ENCODE data around the gene COPE. TPM values are rescaled to one million over a fixed set of nuclear protein-coding genes. Genes with fewer than 3 reads are reported as not detected.
A peak's percentile ranks its signal among the peaks of the same experiment; 100 is the strongest.

The COPE gene
- total and polyA plus RNA-seq, 9 donors = 76.8 to 115 (median 95.5) TPM

DNA sequence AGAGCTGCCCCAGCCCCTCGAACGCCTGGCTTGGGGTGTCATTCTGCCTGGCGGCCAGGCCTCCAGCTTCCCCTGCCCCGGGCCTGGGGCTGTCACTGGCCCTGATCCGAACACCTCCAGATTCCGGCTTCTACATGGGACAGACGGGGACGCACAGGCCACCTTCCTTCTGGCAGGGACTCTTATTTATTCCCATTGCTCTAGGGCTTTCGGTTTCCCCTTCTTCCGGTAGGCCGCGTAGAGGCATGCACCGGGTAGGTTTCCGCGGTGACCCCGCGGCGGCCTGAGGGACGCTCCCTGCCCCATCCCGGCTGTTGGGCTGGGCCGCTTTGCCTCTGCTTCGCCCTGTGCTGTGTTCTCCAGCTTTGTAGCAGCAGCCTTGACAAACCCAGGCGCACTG is 51.4 kb downstream of the COPE start:
- H3K9me3 ChIP-seq (replicated peaks; ENCODE audit: control insufficient read depth, low read depth, low read length) = no peaks in the 10 kb centered on the region
- H3K27me3 ChIP-seq (ENCODE audit: control insufficient read depth, insufficient read depth, low read length) = peaks cover 25% of the 10 kb centered on the region
- H3K4me1 ChIP-seq (ENCODE audit: control insufficient read depth, insufficient read depth, low read length) = peaks cover 20% of the 10 kb centered on the region
- H3K36me3 ChIP-seq (ENCODE audit: control insufficient read depth, insufficient read depth, low read length) = peaks cover 56% of the 10 kb centered on the region
- WGBS (ENCODE audit: insufficient coverage) = 93% methylated on average over 23 of the region's 23 CpGs
- H3K27ac ChIP-seq (ENCODE audit: low read length) = no peak overlapping the region
- no peak for DNase-seq
- no peak overlapping the region for H3K4me3 ChIP-seq (ENCODE audit: low read length)

GRCh38 chr19:18867199-18867598 is 52.0 kb downstream of the COPE start:
- Histone ChIP-seq H3K4me1 (ENCODE audit: control insufficient read depth, insufficient read depth, low read length) (peaks cover 20% of the 10 kb centered on the region), H3K27me3 (ENCODE audit: control insufficient read depth, insufficient read depth, low read length) (peaks cover 25% of the 10 kb centered on the region), H3K4me3 (ENCODE audit: low read length) (no peak overlapping the region), H3K36me3 (ENCODE audit: control insufficient read depth, insufficient read depth, low read length) (peaks cover 62% of the 10 kb centered on the region), H3K27ac (ENCODE audit: low read length) (no peak overlapping the region), H3K9me3 (replicated peaks; ENCODE audit: control insufficient read depth, low read depth, low read length) (no peaks in the 10 kb centered on the region)
- no peak for DNase-seq
- 86% methylated on average over 17 of the region's 23 CpGs for WGBS (ENCODE audit: insufficient coverage)

DNA sequence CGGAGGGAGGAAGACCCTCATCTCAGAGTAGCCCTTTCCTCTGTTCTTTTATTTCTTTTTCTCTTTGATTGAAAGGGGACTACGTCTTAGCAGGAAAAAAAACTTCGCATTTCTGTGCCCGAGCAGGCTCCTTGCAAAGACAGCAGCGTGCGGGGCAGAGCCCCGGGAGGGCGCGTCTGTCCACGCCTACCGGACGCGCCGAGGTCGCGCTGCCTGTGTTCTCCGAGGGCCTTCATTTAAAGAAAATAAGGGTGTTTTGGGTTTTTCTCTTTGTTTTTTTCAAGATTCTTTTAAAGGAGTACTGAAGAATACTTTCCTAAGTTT is 52.4 kb downstream of the COPE start:
- peaks cover 23% of the 10 kb centered on the region for H3K27me3 ChIP-seq (ENCODE audit: control insufficient read depth, insufficient read depth, low read length)
- DNase-seq = no peak
- 69% methylated on average over 7 of the region's 17 CpGs for WGBS (ENCODE audit: insufficient coverage)
- H3K9me3 ChIP-seq (replicated peaks; ENCODE audit: control insufficient read depth, low read depth, low read length) = no peaks in the 10 kb centered on the region
- H3K4me1 ChIP-seq (ENCODE audit: control insufficient read depth, insufficient read depth, low read length) = peaks cover 20% of the 10 kb centered on the region
- H3K27ac ChIP-seq (ENCODE audit: low read length) = no peak overlapping the region
- H3K36me3 ChIP-seq (ENCODE audit: control insufficient read depth, insufficient read depth, low read length) = peaks cover 62% of the 10 kb centered on the region
- no peak overlapping the region for H3K4me3 ChIP-seq (ENCODE audit: low read length)

DNA sequence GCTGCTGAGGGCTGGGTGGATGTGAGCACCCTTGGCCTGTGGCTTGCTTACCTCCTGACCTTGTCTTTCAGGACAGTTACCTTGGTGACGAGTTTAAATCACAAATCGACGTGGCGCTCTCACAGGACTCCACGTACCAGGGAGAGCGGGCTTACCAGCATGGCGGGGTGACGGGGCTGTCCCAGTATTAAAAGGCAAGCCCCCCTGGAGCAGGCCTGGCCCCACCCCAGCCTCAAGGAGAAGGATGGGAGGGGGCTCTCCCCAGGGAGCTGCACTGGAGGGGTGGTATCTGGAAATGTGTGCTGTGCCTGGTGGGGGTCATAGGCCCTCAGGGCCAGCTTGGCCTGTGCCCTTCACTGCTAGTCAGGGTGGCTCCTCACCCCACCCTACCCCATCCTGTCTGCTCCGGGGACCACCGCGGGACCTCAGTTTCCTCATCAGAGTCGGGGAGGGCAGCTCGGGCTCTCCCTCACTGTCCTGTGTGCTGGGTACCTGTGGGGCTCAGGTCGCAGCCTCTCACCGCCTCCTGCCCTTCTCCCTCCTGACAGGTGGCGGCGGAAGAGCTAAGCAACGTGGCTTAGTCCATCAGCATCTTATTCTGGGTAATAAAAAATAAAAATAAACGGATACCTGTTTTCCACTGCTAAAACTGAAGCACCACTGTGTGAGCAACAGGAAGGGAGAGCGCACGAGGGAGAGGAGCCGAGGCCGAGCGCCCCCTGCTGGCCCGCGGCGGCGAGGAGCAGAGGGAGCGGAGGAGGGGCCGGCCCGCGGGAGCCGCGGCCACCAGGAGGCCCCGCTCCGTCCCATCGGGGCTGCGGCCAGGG is 53.0 kb downstream of the COPE start:
- DNase-seq = peak; percentile 70
- H3K4me3 ChIP-seq (ENCODE audit: low read length) = no peak overlapping the region
- no peaks in the 10 kb centered on the region for H3K9me3 ChIP-seq (replicated peaks; ENCODE audit: control insufficient read depth, low read depth, low read length)
- H3K4me1 ChIP-seq (ENCODE audit: control insufficient read depth, insufficient read depth, low read length) = peaks cover 20% of the 10 kb centered on the region
- peaks cover 18% of the 10 kb centered on the region for H3K27me3 ChIP-seq (ENCODE audit: control insufficient read depth, insufficient read depth, low read length)
- H3K27ac ChIP-seq (ENCODE audit: low read length) = no peak overlapping the region
- WGBS (ENCODE audit: insufficient coverage) = 29% methylated on average over 9 of the region's 38 CpGs
- H3K36me3 ChIP-seq (ENCODE audit: control insufficient read depth, insufficient read depth, low read length) = peaks cover 65% of the 10 kb centered on the region

GRCh38 chr19:18865106-18865972 is 53.8 kb downstream of the COPE start:
- H3K27me3 ChIP-seq (ENCODE audit: control insufficient read depth, insufficient read depth, low read length) = peaks cover 11% of the 10 kb centered on the region
- H3K4me1 ChIP-seq (ENCODE audit: control insufficient read depth, insufficient read depth, low read length) = peaks cover 18% of the 10 kb centered on the region
- H3K4me3 ChIP-seq (ENCODE audit: low read length) = no peak overlapping the region
- no peak for DNase-seq
- no peaks in the 10 kb centered on the region for H3K9me3 ChIP-seq (replicated peaks; ENCODE audit: control insufficient read depth, low read depth, low read length)
- H3K27ac ChIP-seq (ENCODE audit: low read length) = no peak overlapping the region
- peaks cover 74% of the 10 kb centered on the region for H3K36me3 ChIP-seq (ENCODE audit: control insufficient read depth, insufficient read depth, low read length)
- 87% methylated on average over 15 of the region's 27 CpGs for WGBS (ENCODE audit: insufficient coverage)

DNA sequence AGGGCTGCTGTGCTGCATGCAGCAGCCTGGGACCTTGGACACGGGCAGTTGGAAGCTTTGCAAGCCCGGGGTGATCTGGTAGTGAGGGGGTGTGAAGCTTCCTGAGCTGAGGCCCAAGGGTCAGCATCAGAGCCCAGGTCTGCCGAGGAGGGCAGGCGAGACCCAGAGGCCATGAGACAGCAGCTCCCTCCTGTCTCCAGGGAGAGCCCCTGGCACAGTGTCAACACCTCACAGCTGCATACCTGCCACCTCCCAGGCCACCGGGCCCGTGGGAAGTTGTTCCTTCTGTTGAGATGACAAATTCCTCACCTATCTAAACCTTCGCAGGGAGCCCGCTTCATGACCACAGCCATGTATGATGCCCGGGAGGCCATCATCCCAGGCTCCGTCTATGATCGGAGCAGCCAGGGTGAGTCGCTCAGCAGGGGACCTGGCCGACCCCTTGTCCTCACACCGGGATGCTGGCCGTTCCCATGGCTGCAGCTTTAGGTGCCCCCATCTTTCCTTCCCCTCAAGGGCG is 55.3 kb downstream of the COPE start:
- WGBS (ENCODE audit: insufficient coverage) = 68% methylated on average over 11 of the region's 16 CpGs
- H3K4me1 ChIP-seq (ENCODE audit: control insufficient read depth, insufficient read depth, low read length) = peaks cover 26% of the 10 kb centered on the region
- H3K36me3 ChIP-seq (ENCODE audit: control insufficient read depth, insufficient read depth, low read length) = peaks cover 87% of the 10 kb centered on the region
- H3K27me3 ChIP-seq (ENCODE audit: control insufficient read depth, insufficient read depth, low read length) = no peaks in the 10 kb centered on the region
- H3K27ac ChIP-seq (ENCODE audit: low read length) = no peak overlapping the region
- no peak overlapping the region for H3K4me3 ChIP-seq (ENCODE audit: low read length)
- no peak for DNase-seq
- H3K9me3 ChIP-seq (replicated peaks; ENCODE audit: control insufficient read depth, low read depth, low read length) = no peaks in the 10 kb centered on the region

DNA sequence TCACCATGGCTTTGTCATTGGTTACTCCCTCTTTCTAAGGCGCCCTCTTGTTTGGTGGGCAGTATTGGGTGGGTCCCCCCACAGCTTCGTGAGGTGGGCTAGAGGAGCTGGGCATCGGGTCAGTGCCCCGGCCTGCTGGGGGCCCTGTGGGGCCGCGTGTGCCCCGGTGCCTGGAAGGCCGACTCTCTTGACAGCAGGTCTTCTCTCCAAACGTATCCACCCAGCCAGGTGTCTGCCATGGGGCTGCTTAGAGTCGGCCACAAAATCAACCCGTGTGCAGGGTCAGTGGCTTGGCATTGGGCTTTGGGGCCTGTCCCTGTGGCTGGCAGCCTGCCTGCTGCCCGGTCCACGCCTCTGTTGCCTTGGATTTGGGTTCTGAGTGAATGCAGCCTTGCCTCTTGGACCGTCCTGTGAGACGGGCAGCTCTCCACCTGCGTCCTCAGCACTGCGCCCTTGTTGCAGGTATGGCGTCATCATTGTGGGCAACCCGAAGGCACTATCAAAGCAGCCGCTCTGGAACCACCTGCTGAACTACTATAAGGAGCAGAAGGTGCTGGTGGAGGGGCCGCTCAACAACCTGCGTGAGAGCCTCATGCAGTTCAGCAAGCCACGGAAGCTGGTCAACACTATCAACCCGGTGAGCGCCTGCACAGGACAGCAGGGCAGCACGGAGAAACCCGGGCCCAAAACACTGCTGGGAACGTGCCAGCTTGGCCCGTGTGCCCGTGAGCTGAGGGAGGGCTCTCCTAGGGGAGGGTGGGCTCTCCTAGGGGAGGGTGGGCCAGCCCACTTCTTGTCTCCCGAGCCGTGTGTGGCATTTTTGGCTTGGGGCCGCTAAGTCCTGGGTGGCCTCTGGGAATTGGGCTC is 56.0 kb downstream of the COPE start:
- no peak overlapping the region for H3K4me3 ChIP-seq (ENCODE audit: low read length)
- no peaks in the 10 kb centered on the region for H3K27me3 ChIP-seq (ENCODE audit: control insufficient read depth, insufficient read depth, low read length)
- 84% methylated on average over 27 of the region's 33 CpGs for WGBS (ENCODE audit: insufficient coverage)
- H3K27ac ChIP-seq (ENCODE audit: low read length) = no peak overlapping the region
- H3K4me1 ChIP-seq (ENCODE audit: control insufficient read depth, insufficient read depth, low read length) = peaks cover 26% of the 10 kb centered on the region
- H3K9me3 ChIP-seq (replicated peaks; ENCODE audit: control insufficient read depth, low read depth, low read length) = no peaks in the 10 kb centered on the region
- DNase-seq = no peak
- H3K36me3 ChIP-seq (ENCODE audit: control insufficient read depth, insufficient read depth, low read length) = peaks cover 94% of the 10 kb centered on the region

- no peak for DNase-seq
- Histone ChIP-seq H3K36me3 (ENCODE audit: control insufficient read depth, insufficient read depth, low read length) (peaks cover 97% of the 10 kb centered on the region), H3K4me1 (ENCODE audit: control insufficient read depth, insufficient read depth, low read length) (peaks cover 30% of the 10 kb centered on the region), H3K27ac (ENCODE audit: low read length) (no peak overlapping the region), H3K27me3 (ENCODE audit: control insufficient read depth, insufficient read depth, low read length) (no peaks in the 10 kb centered on the region), H3K9me3 (replicated peaks; ENCODE audit: control insufficient read depth, low read depth, low read length) (no peaks in the 10 kb centered on the region), H3K4me3 (ENCODE audit: low read length) (no peak overlapping the region)
- 88% methylated on average over 12 of the region's 12 CpGs for WGBS (ENCODE audit: insufficient coverage)
Observed at GRCh38 chr19:18861917-18862316, 57.3 kb downstream of the COPE start.

- 80% methylated on average over 9 of the region's 9 CpGs for WGBS (ENCODE audit: insufficient coverage)
- peaks cover 98% of the 10 kb centered on the region for H3K36me3 ChIP-seq (ENCODE audit: control insufficient read depth, insufficient read depth, low read length)
Observed at GRCh38 chr19:18861235-18861634, 58.0 kb downstream of the COPE start.

More at GRCh38 chr19:18861235-18861634, 58.0 kb downstream of the COPE start:
- Histone ChIP-seq H3K27me3 (ENCODE audit: control insufficient read depth, insufficient read depth, low read length) (no peaks in the 10 kb centered on the region), H3K4me1 (ENCODE audit: control insufficient read depth, insufficient read depth, low read length) (peaks cover 33% of the 10 kb centered on the region), H3K9me3 (replicated peaks; ENCODE audit: control insufficient read depth, low read depth, low read length) (no peaks in the 10 kb centered on the region), H3K27ac (ENCODE audit: low read length) (no peak overlapping the region), H3K4me3 (ENCODE audit: low read length) (no peak overlapping the region)
- peak; percentile 48 for DNase-seq

Measured in muscle of leg (tissue), 11 donors.